Activated CD8-positive, alpha-beta T cell treated with anti-CD3 and anti-CD28 coated beads, Interleukin-2, amount 10 ng/mL, durations not matched to agents 7 days and 5 days (primary cell): ENCODE measurements around the gene ARHGAP19. TPM values are rescaled to one million over a fixed set of nuclear protein-coding genes. Genes with fewer than 3 reads are reported as not detected.
"Not testable (repeated sequence)": the region's sequence is repeated elsewhere in the genome, so short reads cannot be mapped to it uniquely, and the experiment has no call there.

Source experiments
- ATAC-seq: fragments of 150-1000 bp; cut with Tn5 transposase; one replicate; pipeline ENCODE4 v1.10.0; 2021; ENCODE audit warnings: moderate library complexity
- CTCF ChIA-PET: fragments of 350-600 bp; sonication (Branson Sonifier 250); formaldehyde crosslinking; loops from one replicate; lab custom pipeline; 2021; ENCODE audit warnings: antibody characterized with exemption; lab: Charles Lee
- POLR2A ChIA-PET: fragments of 350-600 bp; sonication (Branson Sonifier 250); formaldehyde crosslinking; loops from one replicate; lab custom pipeline; 2021; ENCODE audit warnings: antibody characterized with exemption; lab: Charles Lee
- DNase-seq: peaks from one replicate; pipeline ENCODE4 v3.0.0-alpha.2; 2020
- H3K27ac Mint-ChIP-seq: one replicate; pipeline ENCODE4 v1.8.0; 2021; ENCODE audit warnings: mild to moderate bottlenecking, mixed read lengths
- H3K27me3 Mint-ChIP-seq: one replicate; pipeline ENCODE4 v1.8.0; 2021; ENCODE audit warnings: low read depth, mixed read lengths
- H3K36me3 Mint-ChIP-seq: one replicate; pipeline ENCODE4 v1.8.0; 2021; ENCODE audit warnings: low read depth, mixed read lengths
- H3K4me1 Mint-ChIP-seq: one replicate; pipeline ENCODE4 v1.8.0; 2021; ENCODE audit warnings: low read depth, mixed read lengths
- H3K4me3 Mint-ChIP-seq: one replicate; pipeline ENCODE4 v1.8.0; 2021; ENCODE audit warnings: mild to moderate bottlenecking, mixed read lengths
- H3K9me3 Mint-ChIP-seq: one replicate; pipeline ENCODE4 v1.8.0; 2022; ENCODE audit warnings: mixed read lengths; ENCODE audit not compliant: insufficient read depth
- total RNA-seq, 2 experiments: library from RNA; stranded (reverse); gene quantifications; one replicate each; pipeline ENCODE4 v1.2.3, GENCODE V29; 2021

The ARHGAP19 gene
- total RNA-seq, 2 experiments from 2014 or later: 42.6 to 51.2 TPM

DNA sequence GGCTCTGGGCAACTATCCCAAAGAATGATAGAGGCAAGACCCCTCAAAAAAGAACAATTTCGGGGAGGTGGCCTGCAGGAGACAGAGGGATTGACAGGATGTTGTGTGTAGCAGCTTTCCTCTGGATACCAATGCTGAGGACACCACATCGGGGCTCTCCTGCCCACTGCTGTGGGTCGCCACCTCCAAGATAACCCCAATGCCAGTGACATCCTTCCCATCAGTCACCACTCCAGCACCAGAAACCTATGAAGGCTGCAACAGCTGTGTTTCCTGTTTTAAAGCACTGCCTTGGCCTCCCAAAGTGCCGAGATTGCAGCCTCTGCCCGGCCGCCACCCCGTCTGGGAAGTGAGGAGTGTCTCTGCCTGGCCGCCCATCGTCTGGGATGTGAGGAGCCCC lies 17.6 kb downstream of the ARHGAP19 start:
- Mint-ChIP-seq H3K36me3 (peaks cover 1% of the 10 kb centered on the region), H3K4me1 (peaks cover 10% of the 10 kb centered on the region), H3K9me3 (no peaks in the 10 kb centered on the region), H3K27ac (no peak overlapping the region), H3K27me3 (no peaks in the 10 kb centered on the region), H3K4me3 (no peak overlapping the region)
- ChIA-PET CTCF (interaction anchor here (0.9 kb wide), 1 partner anchor 81 kb away, joined by 3 read pairs; no protein-coding TSS in a partner anchor), POLR2A (no interaction called here)
- ATAC-seq (no peak), DNase-seq (no peak)

- H3K27me3 Mint-ChIP-seq: no peaks in the 10 kb centered on the region
- CTCF ChIA-PET: no interaction called here
Measured at GRCh38 chr10:97273700-97274099, 18.7 kb downstream of the ARHGAP19 start.

DNA sequence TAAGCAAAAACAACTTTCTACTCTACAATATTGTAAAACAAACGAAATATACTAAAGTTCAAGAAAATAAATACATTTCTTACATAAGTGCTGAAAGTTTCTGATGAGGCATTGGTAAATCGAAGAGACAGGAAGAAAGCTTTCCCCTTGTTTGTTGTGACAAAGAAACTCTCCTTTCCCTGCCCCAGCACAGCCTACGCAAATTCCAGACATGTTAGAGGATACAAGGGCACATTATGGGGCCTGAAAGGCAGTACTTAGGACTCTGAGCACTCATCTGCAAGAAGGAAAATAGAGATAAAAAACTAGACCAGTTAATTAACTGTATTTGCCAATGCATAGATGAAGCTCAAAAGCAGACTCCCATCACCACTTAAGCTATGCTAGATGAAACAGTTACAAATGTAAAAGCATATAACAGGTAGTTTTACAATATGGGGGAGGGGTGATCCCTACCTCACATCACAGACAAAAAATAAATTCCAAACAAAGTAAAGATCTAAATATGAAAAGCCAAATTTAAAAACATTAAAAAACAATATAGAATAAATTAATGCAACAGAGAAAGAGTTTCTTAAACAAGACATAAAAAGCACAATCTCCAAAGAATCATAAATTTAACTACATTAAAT lies 21.8 kb downstream of the ARHGAP19 start:
- POLR2A ChIA-PET: no interaction called here
- H3K4me3 Mint-ChIP-seq: no peak overlapping the region
- no peaks in the 10 kb centered on the region for H3K27me3 Mint-ChIP-seq
- H3K9me3 Mint-ChIP-seq: no peaks in the 10 kb centered on the region
- H3K36me3 Mint-ChIP-seq: peaks cover 18% of the 10 kb centered on the region
- CTCF ChIA-PET: interaction anchor here (1.0 to 1.2 kb wide), 3 partner anchors 8 to 62 kb away, joined by 3 to 11 read pairs (median 5); no protein-coding TSS in a partner anchor
- DNase-seq: no peak
- peaks cover 7% of the 10 kb centered on the region for H3K4me1 Mint-ChIP-seq
- H3K27ac Mint-ChIP-seq: no peak overlapping the region
- no peak for ATAC-seq

More at GRCh38 chr10:97273700-97274099, 18.7 kb downstream of the ARHGAP19 start:
- no peaks in the 10 kb centered on the region for H3K9me3 Mint-ChIP-seq
- peaks cover 1% of the 10 kb centered on the region for H3K36me3 Mint-ChIP-seq
- DNase-seq (no peak), ATAC-seq (no peak)
- H3K4me1 Mint-ChIP-seq: peaks cover 8% of the 10 kb centered on the region
- POLR2A ChIA-PET: no interaction called here
- H3K27ac Mint-ChIP-seq: no peak overlapping the region
- H3K4me3 Mint-ChIP-seq: no peak overlapping the region

DNA sequence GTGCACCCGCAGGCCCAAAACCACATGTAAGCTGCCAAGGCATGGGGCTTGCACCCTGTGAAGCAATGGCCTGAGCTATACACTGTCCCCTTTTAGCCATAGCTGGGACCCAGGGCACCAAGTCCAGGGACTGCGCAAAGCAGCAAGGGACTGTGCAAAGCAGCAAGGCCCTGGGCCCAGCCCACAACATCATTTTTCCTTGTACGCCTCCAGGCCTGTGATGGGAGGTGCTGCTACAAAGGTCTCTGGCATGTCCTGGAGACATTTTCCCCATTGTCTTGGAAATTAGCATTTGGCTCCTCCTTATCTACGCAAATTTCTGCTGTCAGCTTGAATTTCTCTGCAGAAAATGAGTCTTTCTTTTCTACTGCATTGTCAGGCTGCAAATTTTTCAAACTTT lies 24.8 kb downstream of the ARHGAP19 start:
- Mint-ChIP-seq H3K27me3 (no peaks in the 10 kb centered on the region), H3K27ac (no peak overlapping the region), H3K4me1 (peaks cover 4% of the 10 kb centered on the region), H3K4me3 (no peak overlapping the region), H3K36me3 (peaks cover 33% of the 10 kb centered on the region), H3K9me3 (no peaks in the 10 kb centered on the region)
- CTCF ChIA-PET: interaction anchor here (3.5 kb wide), 1 partner anchor 11 kb away, joined by 20 read pairs; no protein-coding TSS in a partner anchor
- ATAC-seq (no peak), DNase-seq (no peak)
- POLR2A ChIA-PET: no interaction called here

DNA sequence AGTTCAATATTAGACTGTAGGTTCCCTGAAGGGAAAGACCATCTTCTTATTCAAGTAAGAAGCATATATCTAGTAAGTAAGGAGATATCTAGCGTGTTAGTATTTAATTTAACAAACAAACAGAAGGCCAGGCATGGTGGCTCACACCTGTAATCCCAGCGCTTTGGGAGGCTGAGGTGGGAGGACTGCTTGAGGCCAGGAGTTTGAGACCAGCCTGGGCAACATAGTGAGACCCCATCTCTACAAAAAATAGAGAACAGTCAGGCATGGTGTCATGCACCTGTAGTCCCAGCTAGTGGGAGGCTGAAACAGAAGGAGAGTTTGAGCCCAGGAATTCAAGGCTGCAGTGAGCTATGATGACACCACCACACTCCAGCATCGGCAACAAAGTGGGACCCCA lies 27.3 kb downstream of the ARHGAP19 start:
- H3K9me3 Mint-ChIP-seq, H3K4me3 Mint-ChIP-seq, H3K27ac Mint-ChIP-seq, DNase-seq, ATAC-seq, H3K27me3 Mint-ChIP-seq, H3K4me1 Mint-ChIP-seq, POLR2A ChIA-PET: not testable (repeated sequence)
- CTCF ChIA-PET: interaction anchor here (3.5 kb wide), 1 partner anchor 13 kb away, joined by 20 read pairs; no protein-coding TSS in a partner anchor
- peaks cover 38% of the 10 kb centered on the region for H3K36me3 Mint-ChIP-seq

GRCh38 chr10:97263971-97264370 lies 28.5 kb downstream of the ARHGAP19 start:
- DNase-seq (no peak), ATAC-seq (no peak)
- ChIA-PET CTCF (no interaction called here), POLR2A (no interaction called here)
- peaks cover 6% of the 10 kb centered on the region for H3K4me1 Mint-ChIP-seq
- H3K27me3 Mint-ChIP-seq: no peaks in the 10 kb centered on the region
- no peaks in the 10 kb centered on the region for H3K9me3 Mint-ChIP-seq
- peaks cover 43% of the 10 kb centered on the region for H3K36me3 Mint-ChIP-seq
- H3K27ac Mint-ChIP-seq: no peak overlapping the region
- H3K4me3 Mint-ChIP-seq: no peak overlapping the region

DNA sequence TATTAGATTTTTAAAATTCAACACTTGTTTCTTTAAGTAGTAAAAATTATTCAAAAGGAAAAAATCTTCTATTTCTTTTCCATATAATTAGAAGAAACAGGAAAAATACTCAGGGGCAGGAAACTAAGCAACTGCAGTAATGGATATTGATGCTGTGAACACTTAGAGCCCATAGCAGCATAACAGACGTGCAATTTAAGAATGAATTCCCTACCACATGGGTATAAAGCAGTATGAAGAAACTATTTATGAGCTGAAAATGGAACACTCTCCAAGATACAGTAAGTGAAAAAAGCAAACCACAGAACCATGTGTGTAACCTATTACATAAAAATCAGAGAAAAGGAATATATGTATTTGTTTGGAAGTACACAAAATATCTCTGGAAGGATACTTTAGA lies 30.8 kb downstream of the ARHGAP19 start:
- Mint-ChIP-seq H3K9me3 (no peaks in the 10 kb centered on the region), H3K36me3 (peaks cover 50% of the 10 kb centered on the region)
- POLR2A ChIA-PET: no interaction called here

GRCh38 chr10:97261183-97261582 lies 31.3 kb downstream of the ARHGAP19 start:
- POLR2A ChIA-PET: no interaction called here
- no peak overlapping the region for H3K4me3 Mint-ChIP-seq
- peaks cover 47% of the 10 kb centered on the region for H3K36me3 Mint-ChIP-seq
- no peaks in the 10 kb centered on the region for H3K9me3 Mint-ChIP-seq
- CTCF ChIA-PET: interaction anchor here (3.1 kb wide), 1 partner anchor 17 kb away, joined by 13 read pairs; no protein-coding TSS in a partner anchor
- ATAC-seq (no peak), DNase-seq (no peak)
- H3K27me3 Mint-ChIP-seq: no peaks in the 10 kb centered on the region
- H3K4me1 Mint-ChIP-seq: peaks cover 1% of the 10 kb centered on the region
- H3K27ac Mint-ChIP-seq: no peak overlapping the region

More for the DNA sequence above, 30.8 kb downstream of the ARHGAP19 start:
- Mint-ChIP-seq H3K27ac (no peak overlapping the region), H3K4me3 (no peak overlapping the region), H3K27me3 (no peaks in the 10 kb centered on the region), H3K4me1 (peaks cover 1% of the 10 kb centered on the region)
- CTCF ChIA-PET: interaction anchor here (3.1 kb wide), 1 partner anchor 17 kb away, joined by 13 read pairs; no protein-coding TSS in a partner anchor
- no peak for DNase-seq
- no peak for ATAC-seq

- Mint-ChIP-seq H3K4me3 (no peak overlapping the region), H3K9me3 (no peaks in the 10 kb centered on the region), H3K27me3 (no peaks in the 10 kb centered on the region), H3K27ac (no peak overlapping the region), H3K4me1 (peaks cover 1% of the 10 kb centered on the region), H3K36me3 (peaks cover 52% of the 10 kb centered on the region)
- CTCF ChIA-PET: interaction anchor here (1.5 kb wide), 1 partner anchor 20 kb away, joined by 6 read pairs; no protein-coding TSS in a partner anchor
- DNase-seq (no peak), ATAC-seq (no peak)
- POLR2A ChIA-PET: no interaction called here
Measured at GRCh38 chr10:97259119-97259518, 33.3 kb downstream of the ARHGAP19 start.

DNA sequence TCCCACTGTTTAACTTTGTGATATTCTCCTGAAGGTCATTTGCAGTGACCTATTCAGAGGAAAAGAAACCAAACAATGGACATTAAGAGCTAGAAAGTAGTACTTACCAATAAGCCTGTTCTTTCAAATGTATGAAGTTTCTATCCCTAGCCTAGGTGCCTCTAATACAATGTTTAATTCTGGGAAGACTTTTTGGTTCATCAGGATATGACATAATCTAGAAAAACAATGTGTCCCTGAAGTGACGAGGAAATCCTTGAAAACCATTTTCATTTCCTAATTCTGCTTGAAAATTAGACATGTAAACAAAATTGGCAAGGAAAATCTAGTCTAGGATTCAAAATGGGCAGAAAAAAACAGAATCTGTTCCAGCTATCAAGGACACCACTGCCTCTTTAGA lies 36.1 kb downstream of the ARHGAP19 start:
- no peak overlapping the region for H3K27ac Mint-ChIP-seq
- CTCF ChIA-PET: interaction anchor here (1.1 kb wide), 1 partner anchor 22 kb away, joined by 3 read pairs; no protein-coding TSS in a partner anchor
- no peak for ATAC-seq
- H3K27me3 Mint-ChIP-seq: no peaks in the 10 kb centered on the region
- no peak for DNase-seq
- H3K36me3 Mint-ChIP-seq: peaks cover 53% of the 10 kb centered on the region
- no peak overlapping the region for H3K4me3 Mint-ChIP-seq
- POLR2A ChIA-PET: no interaction called here
- no peaks in the 10 kb centered on the region for H3K9me3 Mint-ChIP-seq
- H3K4me1 Mint-ChIP-seq: peaks cover 1% of the 10 kb centered on the region

DNA sequence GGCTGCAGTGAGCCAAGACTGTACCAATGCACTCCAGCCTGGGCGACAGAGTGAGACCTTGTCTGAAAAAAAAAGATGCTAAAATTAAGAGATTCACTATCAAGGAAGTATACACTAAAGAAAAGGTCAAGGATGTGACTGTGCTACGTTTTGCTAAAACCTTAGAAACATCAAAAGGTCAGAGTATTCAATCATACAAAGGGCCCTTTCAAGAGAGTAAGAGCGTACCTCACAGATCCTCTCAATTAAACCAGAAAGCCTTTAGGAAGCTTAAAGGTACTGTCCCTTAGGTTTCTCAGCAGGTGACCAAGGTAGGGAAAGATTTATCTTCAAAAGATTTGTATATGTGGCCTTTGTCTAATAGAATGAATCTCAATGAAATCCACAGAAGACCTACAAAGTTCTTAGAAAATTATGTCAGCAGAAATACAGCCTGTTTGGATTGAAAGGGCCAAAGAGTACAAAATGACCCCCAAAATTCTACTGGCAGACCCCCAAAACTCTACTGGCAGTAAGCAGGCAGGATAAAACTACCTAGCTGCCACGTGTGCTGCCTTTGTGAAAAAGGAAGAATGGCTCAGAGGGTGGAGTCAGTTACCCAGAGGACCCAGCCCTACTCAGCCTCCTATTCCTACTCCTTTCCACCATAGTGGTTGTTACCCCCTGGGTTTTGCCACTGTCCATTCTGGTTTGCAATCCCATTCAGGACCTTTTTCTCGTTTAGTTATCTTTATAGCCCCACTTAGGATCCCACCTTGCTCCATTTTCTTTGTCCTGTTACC lies 36.7 kb downstream of the ARHGAP19 start:
- ATAC-seq: no peak
- no peak overlapping the region for H3K4me3 Mint-ChIP-seq

GRCh38 chr10:97254694-97255093 lies 37.7 kb downstream of the ARHGAP19 start:
- no peaks in the 10 kb centered on the region for H3K9me3 Mint-ChIP-seq
- DNase-seq (no peak), ATAC-seq (no peak)
- H3K27me3 Mint-ChIP-seq: no peaks in the 10 kb centered on the region
- H3K4me3 Mint-ChIP-seq: no peak overlapping the region
- H3K36me3 Mint-ChIP-seq: peaks cover 53% of the 10 kb centered on the region
- CTCF ChIA-PET: no interaction called here
- no peaks in the 10 kb centered on the region for H3K4me1 Mint-ChIP-seq
- POLR2A ChIA-PET: no interaction called here
- no peak overlapping the region for H3K27ac Mint-ChIP-seq

More for the DNA sequence above, 36.7 kb downstream of the ARHGAP19 start:
- H3K9me3 Mint-ChIP-seq: no peaks in the 10 kb centered on the region
- H3K4me1 Mint-ChIP-seq: no peaks in the 10 kb centered on the region
- DNase-seq: no peak
- ChIA-PET CTCF (interaction anchor here (1.1 kb wide), 1 partner anchor 22 kb away, joined by 3 read pairs; no protein-coding TSS in a partner anchor), POLR2A (no interaction called here)
- no peak overlapping the region for H3K27ac Mint-ChIP-seq
- H3K27me3 Mint-ChIP-seq: no peaks in the 10 kb centered on the region
- H3K36me3 Mint-ChIP-seq: peaks cover 53% of the 10 kb centered on the region
